Skin of body (tissue), 2 donors: ENCODE data around the gene ZNF655. TPM values are rescaled to one million over a fixed set of nuclear protein-coding genes. Genes with fewer than 3 reads are reported as not detected.

Experiments
- DNase-seq: peaks from one replicate; lab custom pipeline; 2025; lab: John Stamatoyannopoulos, UW
- total RNA-seq: library from RNA; depleted of rRNA; stranded (reverse); fragments of >200 nt; gene quantifications from one replicate; pipeline ENCODE4 v1.2.3, GENCODE V29; 2014

Gene ZNF655
- total RNA-seq, 1 donor from 2014 or later: 77.3 TPM

DNA sequence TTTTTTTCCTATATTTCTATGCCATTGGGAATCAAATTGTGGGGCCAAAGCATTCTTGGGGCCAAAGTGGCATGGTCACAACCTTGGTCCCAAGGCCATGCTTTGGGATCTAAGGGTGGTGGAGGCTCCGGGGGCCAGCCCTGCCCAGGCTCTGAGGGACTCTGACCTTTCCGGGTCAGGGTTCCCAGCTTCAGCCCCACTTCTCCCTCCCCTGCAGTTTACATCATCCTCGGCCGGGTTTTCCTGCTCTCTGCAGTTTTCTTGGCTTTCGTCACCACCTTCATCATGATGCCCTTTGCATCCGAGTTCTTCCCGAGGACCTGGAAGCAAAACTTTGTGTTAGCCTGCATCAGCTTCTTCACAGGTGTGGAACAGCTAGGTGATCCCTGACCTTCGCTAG, 48.1 kb downstream of the ZNF655 start:
- no peak for DNase-seq

DNA sequence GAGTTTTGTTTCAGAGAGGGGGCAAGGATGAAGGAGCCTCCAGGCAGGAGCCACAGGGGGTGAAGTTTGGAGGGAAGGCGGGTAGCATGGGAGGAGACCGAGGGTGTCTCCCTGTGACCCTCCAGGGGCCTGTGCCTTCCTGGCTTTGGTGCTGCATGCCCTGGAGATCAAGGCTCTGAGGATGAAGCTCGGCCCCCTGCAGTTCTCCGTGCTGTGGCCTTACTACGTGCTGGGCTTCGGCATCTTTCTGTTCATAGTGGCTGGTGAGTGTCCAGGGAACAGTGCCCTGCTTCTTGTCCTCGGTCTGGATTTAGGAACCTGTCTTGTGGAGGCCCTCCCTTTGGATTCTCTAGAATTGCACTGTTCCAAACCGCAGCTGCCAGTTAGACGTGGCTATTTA, 49.1 kb downstream of the ZNF655 start:
- no peak for DNase-seq

DNA sequence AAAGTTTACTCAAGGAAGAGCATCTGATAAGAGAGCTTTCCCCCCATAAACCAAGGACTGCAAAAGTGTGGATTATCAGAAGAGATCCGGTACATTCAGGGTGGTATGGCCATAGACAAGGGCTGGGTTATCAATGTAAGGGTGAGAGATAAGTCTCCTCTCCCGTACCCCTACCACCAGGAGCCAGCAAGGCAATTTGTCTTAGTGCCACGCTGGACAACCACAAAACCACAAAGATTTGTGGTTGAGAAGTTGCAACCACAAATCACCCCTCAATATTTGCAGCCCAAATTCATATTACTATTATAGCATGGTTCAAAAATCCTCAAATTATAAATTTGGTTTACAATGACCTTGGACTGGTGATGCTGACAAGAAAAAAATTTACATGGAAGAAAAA, 56.1 kb downstream of the ZNF655 start:
- no peak for DNase-seq

DNA sequence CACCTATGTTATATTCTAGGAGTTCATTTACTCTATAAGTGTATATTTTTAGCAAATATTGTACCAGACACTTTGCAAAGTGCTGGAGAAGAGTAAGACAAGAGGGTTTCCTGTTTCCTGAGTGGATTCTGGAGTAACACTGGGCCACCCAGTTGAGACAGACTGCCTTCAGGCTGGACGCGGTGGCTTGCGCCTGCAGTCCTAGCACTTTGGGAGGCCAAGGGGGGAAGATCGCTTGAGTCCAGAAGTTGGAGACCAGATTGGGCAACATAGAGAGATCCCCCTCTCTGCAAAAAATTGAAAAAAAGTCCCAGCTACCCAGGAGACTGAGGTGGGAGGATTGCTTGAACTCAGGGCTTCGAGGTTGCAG, 57.5 kb downstream of the ZNF655 start:
- DNase-seq: no peak

DNA sequence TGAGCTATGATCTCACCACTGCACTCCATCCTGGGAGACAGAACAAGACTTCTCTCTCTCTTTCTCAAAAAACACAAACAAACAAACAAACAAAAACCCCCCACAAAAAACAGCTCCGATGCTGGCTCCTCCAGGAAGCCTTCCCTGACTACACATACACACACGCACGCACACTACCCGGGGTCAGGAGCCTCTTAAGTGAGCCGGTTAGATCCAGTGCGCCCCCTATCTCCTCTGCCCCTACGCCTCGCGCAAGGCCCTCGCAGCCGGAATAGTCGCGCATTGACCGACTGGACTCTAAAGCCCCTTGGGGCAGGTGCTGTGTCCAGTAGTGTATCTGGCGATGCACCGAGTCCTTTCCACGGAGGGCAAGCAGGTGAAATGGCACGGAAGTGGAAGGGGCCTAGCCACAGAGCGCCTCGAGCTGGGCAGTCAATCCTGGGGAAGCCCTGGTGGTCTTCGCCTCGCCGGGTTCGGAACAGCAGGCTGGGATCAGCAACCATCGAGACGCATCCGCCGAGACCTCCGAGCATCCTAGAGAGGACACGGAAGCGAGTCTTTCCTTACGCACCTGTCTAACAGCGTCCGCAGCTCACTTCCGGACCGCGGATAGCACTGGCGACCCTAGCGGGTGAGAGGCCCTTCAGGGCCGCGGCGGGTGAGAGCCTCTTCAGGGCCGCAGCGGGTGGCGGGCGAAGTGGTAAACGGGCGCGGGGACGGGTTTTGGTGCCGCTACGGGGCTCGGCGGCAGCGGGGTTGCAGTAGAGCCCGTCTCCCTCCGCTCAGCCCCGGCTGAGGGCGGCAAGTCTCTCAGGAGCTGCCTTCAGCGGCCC, 58.1 kb downstream of the ZNF655 start, which contains the start of gene ZSCAN25:
Gene ZSCAN25, plus strand, starts transcription at position 588 of the 833 bp plus-strand sequence. CDS start 2,661 bp downstream, outside the sequence.
- peak; percentile 91 for DNase-seq

DNA sequence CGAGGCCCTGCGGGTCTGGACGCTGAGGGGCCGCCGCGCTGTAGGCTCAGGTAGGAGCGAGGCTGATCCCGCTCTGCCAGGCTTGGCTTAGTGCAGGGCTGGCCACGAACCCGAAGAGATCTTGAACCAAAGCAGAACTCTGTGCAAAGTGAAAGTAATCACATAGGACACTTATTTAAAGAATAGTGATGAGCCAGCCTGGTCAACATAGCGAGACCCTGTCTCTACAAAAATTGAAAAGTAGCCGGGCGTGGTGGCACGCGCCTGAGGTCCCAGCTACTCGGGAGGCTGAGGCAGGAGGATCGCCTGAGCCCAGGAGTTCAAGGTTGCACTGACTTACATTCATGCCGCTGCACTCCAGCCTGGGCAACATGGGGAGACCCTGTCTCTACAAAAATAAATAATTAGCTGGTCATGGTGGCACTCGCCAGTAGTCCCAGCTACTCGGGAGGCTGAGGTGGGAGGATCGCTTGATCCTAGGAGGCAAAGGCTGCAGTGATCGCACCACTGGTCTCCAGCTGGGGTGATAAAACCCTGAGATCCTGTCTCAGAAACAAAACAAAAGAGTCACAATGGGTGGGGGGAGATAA, 58.8 kb downstream of the ZNF655 start:
- no peak for DNase-seq

DNA sequence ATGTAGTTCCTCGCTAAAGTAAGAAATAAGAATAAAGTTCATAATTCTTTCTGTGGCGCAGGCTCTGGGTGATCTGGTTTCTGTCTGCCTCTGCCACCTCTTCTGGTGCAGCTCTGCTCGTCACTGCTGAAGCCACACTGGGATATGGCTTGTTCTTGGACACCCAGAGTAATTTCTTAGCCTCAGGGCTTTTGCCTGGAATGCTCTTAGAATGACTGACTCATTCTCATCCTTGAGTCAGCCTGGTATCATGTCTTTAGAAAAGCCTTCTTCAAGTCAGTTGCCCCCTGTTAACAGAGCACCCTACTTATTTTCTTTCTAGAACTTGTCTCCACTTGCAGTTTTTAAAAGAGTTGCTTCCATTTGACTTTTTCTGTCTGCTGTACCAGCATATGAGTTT, 60.3 kb downstream of the ZNF655 start:
- DNase-seq: no peak

DNA sequence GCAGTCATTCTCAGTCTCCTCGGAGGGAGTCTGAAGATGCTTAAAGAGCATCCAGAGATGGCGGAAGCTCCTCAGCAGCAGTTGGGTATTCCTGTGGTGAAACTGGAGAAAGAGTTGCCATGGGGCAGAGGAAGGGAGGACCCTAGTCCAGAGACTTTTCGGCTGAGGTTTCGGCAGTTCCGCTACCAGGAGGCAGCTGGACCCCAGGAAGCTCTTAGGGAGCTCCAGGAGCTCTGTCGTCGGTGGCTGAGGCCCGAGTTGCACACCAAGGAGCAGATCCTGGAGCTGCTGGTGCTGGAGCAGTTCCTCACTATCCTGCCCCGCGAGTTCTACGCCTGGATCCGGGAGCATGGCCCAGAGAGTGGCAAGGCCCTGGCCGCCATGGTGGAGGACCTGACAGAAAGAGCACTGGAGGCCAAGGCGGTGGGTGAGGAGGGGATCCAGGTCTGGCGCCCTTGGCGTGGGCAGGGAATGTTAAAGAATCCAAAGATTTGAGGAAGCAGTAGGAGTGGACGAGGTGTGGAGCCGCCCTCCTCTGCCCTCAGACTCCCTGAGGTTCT, 61.2 kb downstream of the ZNF655 start:
- no peak for DNase-seq

DNA sequence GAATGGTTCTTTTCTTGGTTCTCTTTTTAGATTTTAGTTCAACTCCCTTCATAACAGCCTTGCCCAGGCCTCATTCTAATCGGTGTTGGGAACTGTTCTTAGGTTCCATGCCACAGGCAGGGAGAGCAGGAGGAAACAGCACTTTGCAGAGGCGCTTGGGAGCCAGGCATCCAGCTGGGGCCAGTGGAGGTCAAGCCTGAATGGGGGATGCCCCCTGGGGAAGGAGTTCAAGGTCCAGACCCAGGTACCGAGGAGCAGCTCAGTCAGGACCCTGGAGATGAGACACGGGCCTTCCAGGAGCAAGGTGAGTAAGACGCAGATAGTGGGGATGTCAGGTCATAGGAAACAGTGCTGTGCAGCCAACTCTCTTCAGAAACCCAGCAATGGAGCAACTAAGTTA, 62.8 kb downstream of the ZNF655 start:
- DNase-seq: no peak

DNA sequence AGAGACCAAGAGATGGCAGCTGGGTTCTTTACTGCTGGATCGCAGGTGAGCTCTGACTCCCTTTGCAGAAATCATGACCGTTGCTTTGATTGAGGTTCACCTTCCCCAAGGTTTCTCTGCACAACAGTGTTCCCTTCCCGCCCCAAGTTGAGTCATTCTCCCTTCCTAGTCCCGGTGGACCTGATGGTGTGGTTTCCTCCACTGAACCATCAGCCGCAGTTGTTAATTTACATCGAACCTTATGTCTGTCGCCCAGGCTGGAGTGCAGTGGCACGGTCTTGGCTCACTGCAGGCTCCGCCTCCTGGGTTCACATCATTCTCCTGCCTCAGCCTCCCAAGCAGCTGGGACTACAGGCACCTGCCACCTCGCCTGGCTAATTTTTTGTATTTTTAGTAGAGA, 64.2 kb downstream of the ZNF655 start:
- DNase-seq: no peak

DNA sequence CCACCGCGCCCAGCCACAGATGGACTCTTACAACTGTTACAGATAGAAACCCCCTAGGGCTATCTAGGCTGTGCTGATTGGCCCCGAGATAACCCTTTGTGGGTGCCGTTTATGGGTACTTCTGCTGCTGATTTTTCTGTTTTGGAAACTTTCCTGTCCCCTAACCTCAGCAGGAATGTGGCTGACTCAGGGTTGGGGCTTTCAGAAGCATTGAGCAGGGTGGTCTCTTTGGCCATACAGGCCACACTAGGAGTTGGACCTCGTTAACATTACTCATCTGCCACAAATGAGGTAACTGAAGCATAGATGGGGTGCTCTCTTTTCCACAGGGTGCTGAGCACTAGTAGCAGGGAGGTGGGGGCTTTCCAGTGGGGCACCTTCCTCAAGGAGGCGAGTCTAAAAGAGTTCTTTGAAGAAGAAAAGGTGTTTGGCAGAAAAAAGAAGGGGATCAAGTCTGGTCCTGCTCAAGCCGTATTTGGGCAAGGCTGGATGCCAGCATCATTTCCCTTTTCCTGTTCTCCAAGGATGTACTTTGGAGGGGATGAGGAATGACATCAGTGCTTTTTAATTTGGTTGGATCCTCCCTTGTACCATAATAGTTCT, 64.8 kb downstream of the ZNF655 start:
- DNase-seq: no peak

DNA sequence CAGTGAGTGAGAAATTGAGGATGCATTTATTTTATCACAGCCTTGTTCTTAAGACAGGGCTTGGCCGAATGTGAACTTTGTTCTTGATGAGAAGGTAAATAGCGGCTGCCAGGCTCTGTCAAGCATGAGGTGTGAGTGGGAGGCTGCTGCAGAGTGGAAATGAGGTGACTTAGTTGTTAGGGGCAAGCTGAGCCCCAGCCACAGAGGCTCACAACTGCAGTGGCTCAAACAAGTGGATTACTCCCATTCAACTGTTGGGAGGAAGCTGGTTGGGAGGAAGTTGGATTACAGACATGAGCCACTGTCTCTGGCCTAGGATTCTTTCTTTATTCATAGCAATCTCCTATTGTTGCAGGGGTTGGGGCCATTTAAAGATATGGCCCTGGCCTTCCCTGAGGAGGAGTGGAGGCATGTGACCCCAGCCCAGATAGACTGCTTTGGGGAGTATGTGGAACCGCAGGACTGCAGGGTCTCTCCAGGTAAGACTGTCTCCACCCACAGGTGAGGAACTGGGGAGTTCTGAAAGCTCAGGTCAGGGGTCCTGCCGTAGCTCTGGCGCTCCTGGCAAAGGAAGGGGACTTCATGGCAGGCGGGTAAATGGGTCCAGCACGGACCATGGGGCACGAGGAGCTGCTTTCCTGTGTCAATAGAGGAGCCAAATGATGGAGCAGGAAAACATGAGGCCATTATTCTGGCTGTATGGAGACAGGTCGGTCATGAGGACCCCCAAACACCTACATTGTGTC, 65.4 kb downstream of the ZNF655 start:
- DNase-seq: no peak

DNA sequence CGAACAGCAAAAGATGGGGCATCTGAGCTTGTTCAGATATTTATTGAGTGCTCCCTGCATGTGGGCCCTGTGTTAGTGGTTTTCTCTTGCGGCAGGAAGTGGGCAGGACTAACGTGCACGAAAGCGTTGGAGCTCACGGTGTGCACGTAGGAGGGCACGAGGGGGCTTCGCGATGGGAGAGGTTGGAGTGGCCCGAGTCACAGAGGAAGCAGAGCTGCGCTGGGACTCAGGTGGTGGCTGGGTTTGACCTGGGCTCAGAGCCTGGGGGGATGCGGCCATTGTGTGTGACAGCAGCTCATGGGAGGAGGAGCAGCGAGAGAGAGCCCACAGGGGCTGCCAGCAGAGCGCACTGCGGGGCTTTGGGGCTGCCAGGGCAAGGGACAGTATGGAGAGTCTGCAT, 66.0 kb downstream of the ZNF655 start:
- DNase-seq: no peak

DNA sequence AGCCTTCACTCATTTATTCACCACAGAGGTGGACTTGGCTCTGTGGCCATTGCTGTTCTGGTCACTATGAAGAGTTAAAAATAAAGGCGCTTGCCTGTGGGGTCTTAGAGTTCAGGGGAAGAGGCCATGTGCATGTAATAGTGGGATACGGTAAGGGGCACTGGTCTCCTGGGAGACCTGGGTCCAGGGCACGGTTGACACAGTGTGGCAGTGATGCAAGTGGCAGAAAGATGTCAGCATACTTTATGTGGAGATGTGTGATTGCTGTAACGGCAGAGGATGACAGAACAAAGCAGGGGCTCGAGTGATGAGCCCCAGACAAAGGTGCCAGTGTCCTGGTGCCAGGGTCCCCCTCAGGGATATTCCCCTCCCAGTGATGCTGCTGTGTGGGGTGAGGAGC, 66.9 kb downstream of the ZNF655 start:
- DNase-seq: no peak

DNA sequence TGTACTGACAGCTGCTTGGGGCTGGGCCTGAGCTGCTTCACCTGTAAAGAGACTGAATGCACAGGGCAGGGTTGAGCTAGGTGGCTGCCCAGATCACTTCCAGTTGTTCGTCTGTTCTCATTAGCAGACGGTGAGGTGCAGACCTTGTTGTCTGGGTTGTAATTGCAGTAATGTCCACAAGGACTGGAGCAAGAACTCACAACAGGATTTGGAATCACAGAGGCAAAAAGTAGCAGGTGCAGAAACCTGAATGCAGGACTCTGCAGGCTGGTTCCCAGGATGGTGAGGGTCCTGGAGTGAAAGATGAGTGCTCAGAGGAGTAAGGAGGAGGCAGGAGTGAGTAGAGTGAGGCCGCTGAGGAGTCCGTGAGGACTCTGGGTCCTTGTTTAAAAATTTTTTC, 67.5 kb downstream of the ZNF655 start:
- no peak for DNase-seq

Other genes starting within 250 kb of the ZNF655 start
- gene ARPC1A, start 232.7 kb upstream of the ZNF655 start, total RNA-seq: 56.2 TPM
- 42.1 TPM for gene ARPC1B, start 183.9 kb upstream of the ZNF655 start, total RNA-seq
- gene PDAP1, start 150.0 kb upstream of the ZNF655 start, total RNA-seq: 14.3 TPM
- gene BUD31, start 149.7 kb upstream of the ZNF655 start, total RNA-seq: 55.2 TPM
- gene PTCD1, start 119.8 kb upstream of the ZNF655 start, total RNA-seq: 3.8 TPM
- gene CPSF4, start 119.7 kb upstream of the ZNF655 start, total RNA-seq: 18.1 TPM
- 191 TPM for gene ATP5MF, start 92.5 kb upstream of the ZNF655 start, total RNA-seq
- gene ZNF789, start 85.8 kb upstream of the ZNF655 start, total RNA-seq: 13.3 TPM
- 31.8 TPM for gene ZNF394, start 58.4 kb upstream of the ZNF655 start, total RNA-seq
- 6.2 TPM for gene ZKSCAN5, start 54.0 kb upstream of the ZNF655 start, total RNA-seq
- gene FAM200A, start 6.5 kb upstream of the ZNF655 start, total RNA-seq: 6.8 TPM
- gene TMEM225B, start 39.6 kb downstream of the ZNF655 start, total RNA-seq: 0.89 TPM
- 11.8 TPM for gene ZSCAN25, start 58.3 kb downstream of the ZNF655 start, total RNA-seq
- gene CYP3A5, start 121.4 kb downstream of the ZNF655 start, total RNA-seq: 24.9 TPM
- gene CYP3A7, start 176.6 kb downstream of the ZNF655 start, total RNA-seq: 0.39 TPM
- 2.6 TPM for gene CYP3A4, start 225.5 kb downstream of the ZNF655 start, total RNA-seq